DMS114 treated with DMSO at 0.1 percent for 48 hours (cell line): ENCODE data around the gene TSSK6.

ENCODE experiments used
- DNase-seq: peaks from one replicate; lab custom pipeline; 2025; ENCODE audit not compliant: unreplicated experiment; lab: John Stamatoyannopoulos, UW

The TSSK6 gene

DNA sequence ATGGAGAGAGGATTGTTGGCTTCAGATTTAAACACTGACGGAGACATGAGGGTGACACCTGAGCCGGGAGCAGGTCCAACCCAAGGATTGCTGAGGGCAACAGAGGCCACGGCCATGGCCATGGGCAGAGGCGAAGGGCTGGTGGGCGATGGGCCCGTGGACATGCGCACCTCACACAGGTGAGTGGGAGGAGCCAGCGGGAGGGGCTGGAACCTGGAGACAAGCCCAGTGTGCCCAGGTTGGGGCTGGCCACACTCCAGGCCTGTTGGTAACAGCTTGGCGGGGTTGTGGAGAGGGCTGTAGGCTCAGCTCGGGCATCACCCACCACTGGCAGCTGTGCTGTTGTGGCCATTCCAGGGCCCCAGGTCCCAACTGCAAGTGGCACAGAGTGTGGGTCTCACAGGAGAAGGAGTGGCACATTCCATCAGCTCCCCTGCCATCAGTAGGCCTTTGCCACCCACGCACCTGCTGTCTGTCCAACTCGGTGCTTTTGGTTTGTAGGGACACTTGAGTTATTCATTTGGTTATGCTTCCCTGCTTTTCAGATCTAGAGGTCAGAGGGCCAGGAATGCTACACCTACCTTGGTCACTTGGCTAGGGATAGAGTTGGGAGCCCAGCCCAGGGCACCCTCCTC is 49.8 kb downstream of the TSSK6 start:
- no peak for DNase-seq

GRCh38 chr19:19464339-19465098 is 50.8 kb downstream of the TSSK6 start:
- no peak for DNase-seq
